ENCODE data around the gene NAA15.
"Not testable (repeated sequence)": the region's sequence is repeated elsewhere in the genome, so short reads cannot be mapped to it uniquely, and the experiment has no call there.

NAA15 gene

GRCh38 chr4:139297001-139297410 lies 4.3 kb upstream of the NAA15 start:
- DNase-seq (ENCODE audit: low read depth, low spot score) = no peak

GRCh38 chr4:139299536-139299935 lies 1.8 kb upstream of the NAA15 start:
- no peak for DNase-seq (ENCODE audit: low read depth, low spot score)

- no peak for DNase-seq (ENCODE audit: low read depth, low spot score)
Measured at GRCh38 chr4:139300431-139301112, 733 bp upstream of the NAA15 start.

GRCh38 chr4:139301821-139302611 lies 711 bp downstream of the NAA15 start, which contains the start of gene NDUFC1:
Gene NDUFC1 (minus strand): TSS chr4:139302477. CDS start chr4:139295798, 6,679 bp downstream.
- no peak for DNase-seq (ENCODE audit: low read depth, low spot score)

GRCh38 chr4:139304920-139305319 lies 3.6 kb downstream of the NAA15 start:
- DNase-seq (ENCODE audit: low read depth, low spot score) = no peak

- no peak for DNase-seq (ENCODE audit: low read depth, low spot score)
Measured at GRCh38 chr4:139311909-139312308, 10.6 kb downstream of the NAA15 start.

- DNase-seq (ENCODE audit: low read depth, low spot score) = no peak
Measured at GRCh38 chr4:139312552-139313332, 11.4 kb downstream of the NAA15 start.

GRCh38 chr4:139313414-139313813 lies 12.1 kb downstream of the NAA15 start:
- not testable (repeated sequence) for DNase-seq (ENCODE audit: low read depth, low spot score)

- no peak for DNase-seq (ENCODE audit: low read depth, low spot score)
Measured at GRCh38 chr4:139314047-139314800, 12.9 kb downstream of the NAA15 start.

- DNase-seq (ENCODE audit: low read depth, low spot score) = no peak
Measured at GRCh38 chr4:139315221-139315675, 13.9 kb downstream of the NAA15 start.

- no peak for DNase-seq (ENCODE audit: low read depth, low spot score)
Measured at GRCh38 chr4:139316733-139317132, 15.4 kb downstream of the NAA15 start.

- no peak for DNase-seq (ENCODE audit: low read depth, low spot score)
Measured at GRCh38 chr4:139317635-139318034, 16.3 kb downstream of the NAA15 start.

- no peak for DNase-seq (ENCODE audit: low read depth, low spot score)
Measured at GRCh38 chr4:139319571-139319970, 18.3 kb downstream of the NAA15 start.

GRCh38 chr4:139322070-139322469 lies 20.8 kb downstream of the NAA15 start:
- not testable (repeated sequence) for DNase-seq (ENCODE audit: low read depth, low spot score)

- not testable (repeated sequence) for DNase-seq (ENCODE audit: low read depth, low spot score)
Measured at GRCh38 chr4:139322541-139322940, 21.2 kb downstream of the NAA15 start.

- no peak for DNase-seq (ENCODE audit: low read depth, low spot score)
Measured at GRCh38 chr4:139324620-139325019, 23.3 kb downstream of the NAA15 start.

- DNase-seq (ENCODE audit: low read depth, low spot score) = no peak
Measured at GRCh38 chr4:139329665-139330200, 28.4 kb downstream of the NAA15 start.

- DNase-seq (ENCODE audit: low read depth, low spot score) = no peak
Measured at GRCh38 chr4:139330283-139330682, 29.0 kb downstream of the NAA15 start.

GRCh38 chr4:139331185-139331584 lies 29.9 kb downstream of the NAA15 start:
- DNase-seq (ENCODE audit: low read depth, low spot score) = no peak

GRCh38 chr4:139333046-139333445 lies 31.7 kb downstream of the NAA15 start:
- no peak for DNase-seq (ENCODE audit: low read depth, low spot score)

GRCh38 chr4:139337612-139338011 lies 36.3 kb downstream of the NAA15 start:
- no peak for DNase-seq (ENCODE audit: low read depth, low spot score)
